NCI-H187 (cell line): ENCODE results near the gene HTRA3.

Experiments
- DNase-seq, 2 experiments: peaks; one replicate each; lab custom pipeline; 2025; lab: John Stamatoyannopoulos, UW

The HTRA3 gene

GRCh38 chr4:8269535-8270417 lies at the start of gene HTRA3:
TSS of gene HTRA3 (plus strand) at chr4:8269754. CDS start at chr4:8269969, 215 bp downstream.
- no peak for DNase-seq

GRCh38 chr4:8220661-8221450 lies 48.7 kb upstream of the HTRA3 start:
- no peak for DNase-seq

GRCh38 chr4:8221476-8221875 lies 48.1 kb upstream of the HTRA3 start:
- DNase-seq, result no peak

GRCh38 chr4:8221985-8222384 lies 47.6 kb upstream of the HTRA3 start:
- no peak for DNase-seq

GRCh38 chr4:8222609-8223388 lies 46.8 kb upstream of the HTRA3 start:
- no peak for DNase-seq

GRCh38 chr4:8224267-8224974 lies 45.1 kb upstream of the HTRA3 start:
- no peak for DNase-seq

GRCh38 chr4:8224975-8225625 lies 44.5 kb upstream of the HTRA3 start:
- DNase-seq, result no peak

GRCh38 chr4:8225706-8226443 lies 43.7 kb upstream of the HTRA3 start:
- no peak for DNase-seq

- DNase-seq, result no peak
Measured at GRCh38 chr4:8227201-8227770, 42.3 kb upstream of the HTRA3 start.

- no peak for DNase-seq
Measured at GRCh38 chr4:8227771-8228318, 41.7 kb upstream of the HTRA3 start.

- DNase-seq, result no peak
Measured at GRCh38 chr4:8228319-8229250, 41.0 kb upstream of the HTRA3 start.

- no peak for DNase-seq
Measured at GRCh38 chr4:8229331-8229975, 40.1 kb upstream of the HTRA3 start.

GRCh38 chr4:8230033-8230432 lies 39.5 kb upstream of the HTRA3 start:
- DNase-seq, result no peak

GRCh38 chr4:8230891-8231290 lies 38.7 kb upstream of the HTRA3 start:
- DNase-seq, result no peak

GRCh38 chr4:8231551-8232049 lies 38.0 kb upstream of the HTRA3 start:
- DNase-seq, result no peak

- no peak for DNase-seq
Measured at GRCh38 chr4:8232748-8233147, 36.8 kb upstream of the HTRA3 start.

- DNase-seq, result no peak
Measured at GRCh38 chr4:8233672-8234484, 35.7 kb upstream of the HTRA3 start.
